H1 (cell line): ENCODE data around the gene IP6K3. TPM values are rescaled to one million over a fixed set of nuclear protein-coding genes. Genes with fewer than 3 reads are reported as not detected.

ENCODE experiments used
- CTCF ChIA-PET: fragments of 300-600 bp; sonication (Branson Sonifier 250); formaldehyde crosslinking; loops from one replicate; lab custom pipeline; 2021; ENCODE audit not compliant: partially characterized antibody; lab: Charles Lee
- POLR2A ChIA-PET: fragments of 300-600 bp; sonication (Branson Sonifier 250); formaldehyde crosslinking; loops from one replicate; lab custom pipeline; 2021; ENCODE audit warnings: inconsistent platforms; ENCODE audit not compliant: partially characterized antibody; lab: Charles Lee
- DNase-seq, 2 experiments: peaks; one replicate each; pipeline versions ENCODE4 v3.0.0 to v3.0.0-alpha.2; 2010 to 2022; ENCODE audit warnings: low spot score in 2 of 2, low read depth in 1 of 2, mixed read lengths in 1 of 2
- FAIRE-seq: peaks from 2 replicates; lab custom pipeline; 2011; peaks lifted over from hg19 to GRCh38; lab: Jason Lieb, UNC
- H2AFZ ChIP-seq: 2 replicates; pipeline ENCODE4 v1.8.1; 2012; ENCODE audit warnings: low read length, inconsistent platforms
- H2AK5ac ChIP-seq: 2 replicates; pipeline ENCODE4 v1.6.1; 2013; ENCODE audit warnings: low read depth, low read length
- H2BK120ac ChIP-seq: replicated peaks from 2 replicates; pipeline ENCODE3; 2013; ENCODE audit warnings: low read depth, low read length, inconsistent platforms
- H2BK12ac ChIP-seq: 2 replicates; pipeline ENCODE4 v1.6.1; 2013; ENCODE audit warnings: low read depth, low read length
- H2BK15ac ChIP-seq: 2 replicates; pipeline ENCODE4 v1.6.1; 2013; ENCODE audit warnings: low read length
- H2BK20ac ChIP-seq: 2 replicates; pipeline ENCODE4 v1.6.1; 2013; ENCODE audit warnings: low read length
- H2BK5ac ChIP-seq: 2 replicates; pipeline ENCODE4 v1.6.1; 2013; ENCODE audit warnings: low read depth, low read length
- H3K14ac ChIP-seq: 2 replicates; pipeline ENCODE4 v1.6.1; 2013; ENCODE audit warnings: inconsistent platforms; ENCODE audit not compliant: insufficient read length
- H3K18ac ChIP-seq: 2 replicates; pipeline ENCODE4 v1.6.1; 2013; ENCODE audit warnings: low read length; ENCODE audit errors: extremely low read depth
- H3K23ac ChIP-seq: 2 replicates; pipeline ENCODE4 v1.6.1; 2013; ENCODE audit warnings: inconsistent platforms; ENCODE audit not compliant: insufficient read length
- H3K23me2 ChIP-seq: 2 replicates; pipeline ENCODE4 v1.6.1; 2013; ENCODE audit warnings: low read depth, low read length
- H3K27ac ChIP-seq: 2 replicates; pipeline ENCODE4 v1.6.1; 2011; ENCODE audit warnings: low read depth, low read length, inconsistent platforms
- H3K27me3 ChIP-seq, 4 experiments: replicated peaks in 1 of 4; 1 replicate in 1 of 4; 2 replicates in 3 of 4; pipeline versions ENCODE4 v1.6.1 to v1.8.1; 2011 to 2013; ENCODE audit warnings: low read length in 3 of 4, mild to moderate bottlenecking in 3 of 4, inconsistent platforms in 2 of 4, mixed read lengths in 2 of 4, moderate library complexity in 1 of 4; ENCODE audit not compliant: control insufficient read depth in 3 of 4, insufficient read depth in 3 of 4; ENCODE audit errors: extremely low read depth in 1 of 4
- H3K36me3 ChIP-seq, 4 experiments: 2 replicates each; pipeline versions ENCODE4 v1.6.1 to v1.8.1; 2011 to 2013; ENCODE audit warnings: mild to moderate bottlenecking in 4 of 4, low read length in 3 of 4, moderate library complexity in 2 of 4, control low read depth in 1 of 4, inconsistent platforms in 1 of 4; ENCODE audit not compliant: insufficient read depth in 4 of 4, control insufficient read depth in 2 of 4
- H3K4ac ChIP-seq: replicated peaks from 2 replicates; pipeline ENCODE3; 2013; ENCODE audit warnings: low read length, low read depth, mixed read lengths, inconsistent platforms; ENCODE audit not compliant: insufficient read length
- H3K4me1 ChIP-seq, 4 experiments: replicated peaks in 1 of 4; 1 replicate in 1 of 4; 2 replicates in 3 of 4; pipeline versions ENCODE4 v1.6.1 to v1.8.1; 2011 to 2013; ENCODE audit warnings: low read length in 3 of 4, inconsistent platforms in 2 of 4, mixed read lengths in 1 of 4; ENCODE audit not compliant: insufficient read depth in 4 of 4, control insufficient read depth in 3 of 4
- H3K4me2 ChIP-seq, 2 experiments: 2 replicates each; pipeline versions ENCODE4 v1.6.1 to v1.8.1; 2011 to 2013; ENCODE audit warnings: low read depth in 2 of 2, low read length in 2 of 2, control low read depth in 1 of 2, inconsistent platforms in 1 of 2, mild to moderate bottlenecking in 1 of 2; ENCODE audit not compliant: insufficient read depth in 1 of 2
- H3K4me3 ChIP-seq, 4 experiments: fragments of 200-600, 300-600 bp in 1 of 4; sonication (generic), shearing (Covaris generic), sonication (Bioruptor Twin) in 1 of 4; 2 replicates each; pipeline versions ENCODE4 v1.5.1 to v1.8.1; 2011 to 2016; ENCODE audit warnings: low read length in 4 of 4, low read depth in 3 of 4, control low read depth in 2 of 4, inconsistent platforms in 2 of 4, mild to moderate bottlenecking in 2 of 4, mixed read lengths in 1 of 4, moderate library complexity in 1 of 4; ENCODE audit not compliant: insufficient read depth in 2 of 4; ENCODE audit errors: extremely low read depth in 1 of 4
- H3K56ac ChIP-seq: replicated peaks from 2 replicates; pipeline ENCODE3; 2013; ENCODE audit warnings: low read depth, mild to moderate bottlenecking, mixed read lengths, low read length, inconsistent platforms; ENCODE audit not compliant: insufficient read length
- H3K79me1 ChIP-seq: 2 replicates; pipeline ENCODE4 v1.6.1; 2013; ENCODE audit warnings: low read depth, low read length, control low read depth
- H3K79me2 ChIP-seq, 2 experiments: 2 replicates each; pipeline versions ENCODE4 v1.6.1 to v1.8.1; 2012 to 2013; ENCODE audit warnings: low read length in 2 of 2, mild to moderate bottlenecking in 2 of 2, inconsistent platforms in 1 of 2; ENCODE audit not compliant: insufficient read depth in 2 of 2, control insufficient read depth in 1 of 2
- H3K9ac ChIP-seq, 4 experiments: replicated peaks in 1 of 4; 1 replicate in 1 of 4; 2 replicates in 3 of 4; pipeline versions ENCODE4 v1.6.1 to v1.8.1; 2011 to 2013; ENCODE audit warnings: low read depth in 3 of 4, low read length in 3 of 4, control low read depth in 2 of 4, mild to moderate bottlenecking in 2 of 4, moderate library complexity in 2 of 4, inconsistent platforms in 1 of 4; ENCODE audit errors: extremely low read depth in 1 of 4
- H3K9me3 ChIP-seq, 2 experiments: 2 replicates each; pipeline versions ENCODE4 v1.6.1 to v1.8.1; 2012 to 2013; ENCODE audit warnings: mild to moderate bottlenecking in 2 of 2, moderate library complexity in 2 of 2, control low read depth in 1 of 2, inconsistent platforms in 1 of 2, low read depth in 1 of 2, low read length in 1 of 2, mixed read lengths in 1 of 2; ENCODE audit not compliant: insufficient read depth in 2 of 2
- H4K20me1 ChIP-seq, 2 experiments: replicated peaks in 1 of 2; 2 replicates each; pipeline versions ENCODE3 to v1.8.1; 2011 to 2013; ENCODE audit warnings: inconsistent platforms in 2 of 2, low read length in 2 of 2, mild to moderate bottlenecking in 1 of 2; ENCODE audit not compliant: insufficient read depth in 2 of 2, control insufficient read depth in 1 of 2
- H4K5ac ChIP-seq: 2 replicates; pipeline ENCODE4 v1.6.1; 2013; ENCODE audit warnings: low read length, low read depth, mixed read lengths, inconsistent platforms; ENCODE audit not compliant: insufficient read length
- H4K8ac ChIP-seq: 2 replicates; pipeline ENCODE4 v1.8.0; 2013; ENCODE audit warnings: mild to moderate bottlenecking, moderate library complexity, low read length, inconsistent platforms; ENCODE audit not compliant: insufficient read depth; ENCODE audit errors: extremely low read depth
- H4K91ac ChIP-seq: replicated peaks from 2 replicates; pipeline ENCODE3; 2013; ENCODE audit warnings: low read length, mixed read lengths, inconsistent platforms; ENCODE audit not compliant: insufficient read length
- ATF3 ChIP-seq: IDR thresholded peaks from 2 replicates; pipeline ENCODE4 v1.6.1; 2011; ENCODE audit warnings: low read depth, mild to moderate bottlenecking, low read length; ENCODE audit not compliant: insufficient read depth
- BRCA1 ChIP-seq: IDR thresholded peaks from 2 replicates; pipeline ENCODE4 v1.6.1; 2012; ENCODE audit warnings: low read depth, low read length, improper control_type of control experiment
- GTF2F1 ChIP-seq: IDR thresholded peaks from 2 replicates; pipeline ENCODE4 v1.6.1; 2012; ENCODE audit warnings: low read depth, low read length, improper control_type of control experiment, borderline replicate concordance
- JUND ChIP-seq: IDR thresholded peaks from 2 replicates; pipeline ENCODE4 v1.6.1; 2011; ENCODE audit warnings: mild to moderate bottlenecking, improper control_type of control experiment, low read length
- NANOG ChIP-seq: IDR thresholded peaks from 2 replicates; pipeline ENCODE4 v1.6.1; 2011; ENCODE audit warnings: low read length, low read depth, mild to moderate bottlenecking, inconsistent platforms; ENCODE audit not compliant: insufficient read depth, poor library complexity, severe bottlenecking
- PHF8 ChIP-seq: fragments of 200-600 bp; sonication (generic); conservative IDR thresholded peaks from 2 replicates; pipeline ENCODE4 v1.7.1; 2012; ENCODE audit warnings: low read depth, mild to moderate bottlenecking, inconsistent platforms, low read length, moderate library complexity
- POLR2AphosphoS5 ChIP-seq: IDR thresholded peaks from 2 replicates; pipeline ENCODE4 v1.6.1; 2011; ENCODE audit warnings: low read depth, low read length
- WGBS, 2 experiments: shearing (Covaris generic) in 1 of 2; methylation state at CpG; one replicate each; pipeline versions ENCODE4 v1.1.6 to v1.1.7; 2013 to 2015; ENCODE audit warnings: low lambda C conversion rate in 2 of 2, mixed read lengths in 2 of 2, inconsistent platforms in 1 of 2, low coverage in 1 of 2, missing lambda C conversion rate in 1 of 2; ENCODE audit not compliant: insufficient replicate concordance in 2 of 2, insufficient coverage in 1 of 2, insufficient read length in 1 of 2; ENCODE audit errors: extremely low coverage in 1 of 2, missing lambda C conversion rate in 1 of 2; 5-methylcytosine and 5-hydroxymethylcytosine counted together
- polyA plus RNA-seq, 7 experiments: library from polyadenylated mRNA; depleted of rRNA in 3 of 7; stranded (reverse) in 5 of 7; unstranded in 2 of 7; fragments of >200 nt in 5 of 7; fragments of 200-250 nt in 2 of 7; gene quantifications; 1 replicate in 5 of 7; 2 replicates in 1 of 7; 4 replicates in 1 of 7; pipeline versions ENCODE4 v1.2.1 to v1.2.3, GENCODE V29; 2011 to 2013; ENCODE audit warnings: missing spikeins in 2 of 7, mixed read lengths in 2 of 7
- total RNA-seq: library from RNA; stranded (reverse); fragmentation: NEBNext Ultra II Directional; extraction: Animal tissue kit (Norgen Biotek cat#: 25700); gene quantifications from 2 replicates; pipeline ENCODE4 v1.2.1, GENCODE V29; 2021

Gene IP6K3
- total and polyA plus RNA-seq, 2 of the 8 experiments (the other 6 are each of a cell fraction or from before 2014, with no cell fraction given): 0.22 to 0.73 TPM

- 84% methylated on average over 15 of the region's 15 CpGs; no CpG with 5 or more reads in 1 of the 2 experiments for WGBS, 2 experiments
- H3K9ac ChIP-seq: no peak overlapping the region
- H3K56ac ChIP-seq: no peak overlapping the region
- peaks cover 0 to 7% (median under 1%) of the 10 kb centered on the region in 4 experiments; a peak in 3 of 7 replicates for H3K4me1 ChIP-seq
- no peak overlapping the region for H2AK5ac ChIP-seq
- H2AFZ ChIP-seq: no peak overlapping the region
- H3K18ac ChIP-seq: no peak overlapping the region
- no peak overlapping the region for H3K4me2 ChIP-seq
- ChIA-PET CTCF (interaction anchor here (0.7 to 1.9 kb wide), 17 partner anchors 11 to 221 kb away, joined by 3 to 14 read pairs (median 4); partner anchors contain the start of gene UQCC2), POLR2A (interaction anchor here (0.5 to 1.8 kb wide), 7 partner anchors 9 to 294 kb away, joined by 3 to 7 read pairs (median 3); partner anchors contain the start of genes ITPR3 and UQCC2)
- 0 out of 2 replicates have a peak overlapping the region, but pooled peaks have one; percentile 18 for H2BK5ac ChIP-seq
- H4K5ac ChIP-seq: no peak overlapping the region
- no peak overlapping the region for H2BK12ac ChIP-seq
- FAIRE-seq (no peak), DNase-seq (no peak)
- TF ChIP-seq GTF2F1 (no peak), POLR2AphosphoS5 (peak; percentile 31; the same call in 1 of the 2 replicates), JUND (no peak), BRCA1 (no peak), NANOG (no peak), PHF8 (no peak), ATF3 (no peak)
- no peak overlapping the region for H4K8ac ChIP-seq
- no peaks in the 10 kb centered on the region for H3K79me2 ChIP-seq
- no peak overlapping the region for H3K14ac ChIP-seq
- no peaks in the 10 kb centered on the region for H3K23me2 ChIP-seq
- no peak overlapping the region for H3K4ac ChIP-seq
- no peak overlapping the region for H3K23ac ChIP-seq
- no peaks in the 10 kb centered on the region for H3K79me1 ChIP-seq
- H4K91ac ChIP-seq: no peak overlapping the region
- no peak overlapping the region for H3K4me3 ChIP-seq
- H3K27me3 ChIP-seq: no peaks in the 10 kb centered on the region
- H3K36me3 ChIP-seq: peaks cover 26 to 65% (median 33%) of the 10 kb centered on the region in 4 experiments
- no peak overlapping the region for H3K27ac ChIP-seq
- H2BK15ac ChIP-seq: 0 out of 2 replicates have a peak overlapping the region, but pooled peaks have one; percentile 16
- H2BK120ac ChIP-seq: no peak overlapping the region
- H4K20me1 ChIP-seq: peaks cover 7 to 12% of the 10 kb centered on the region in 2 experiments
- H2BK20ac ChIP-seq: no peak overlapping the region
- no peaks in the 10 kb centered on the region for H3K9me3 ChIP-seq
These were observed 49.9 kb downstream of the IP6K3 start for GRCh38 chr6:33696548-33697518.
